Embryonic facial prominence (tissue), 1 donor: ENCODE results near the gene NAV2.
"Not testable (repeated sequence)": the region's sequence is repeated elsewhere in the genome, so short reads cannot be mapped to it uniquely, and the experiment has no call there.

Source experiments
- DNase-seq: peaks from one replicate; pipeline ENCODE4 v3.0.0-alpha.2; 2016; ENCODE audit errors: extremely low spot score

NAV2 gene

DNA sequence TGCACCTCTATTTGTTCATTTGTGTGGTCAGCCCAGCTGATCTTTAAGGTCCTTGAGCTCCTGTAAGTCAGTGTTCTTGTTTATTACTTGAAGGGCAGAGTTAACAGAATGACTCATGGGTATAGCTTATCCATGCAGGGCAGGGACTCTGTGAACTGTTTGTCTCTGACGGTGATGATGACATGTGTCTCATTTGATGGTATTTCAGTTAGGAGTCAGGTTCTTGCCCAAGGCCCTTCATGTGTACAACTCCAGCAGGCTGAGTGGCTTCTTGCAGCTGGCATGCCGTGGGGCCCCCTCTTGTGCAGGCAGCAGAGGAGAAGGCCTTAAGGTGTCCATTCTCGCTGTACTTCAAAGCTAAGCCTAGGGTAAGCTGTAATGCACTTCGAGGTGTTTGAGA, 282.5 kb downstream of the NAV2 start:
- no peak for DNase-seq

DNA sequence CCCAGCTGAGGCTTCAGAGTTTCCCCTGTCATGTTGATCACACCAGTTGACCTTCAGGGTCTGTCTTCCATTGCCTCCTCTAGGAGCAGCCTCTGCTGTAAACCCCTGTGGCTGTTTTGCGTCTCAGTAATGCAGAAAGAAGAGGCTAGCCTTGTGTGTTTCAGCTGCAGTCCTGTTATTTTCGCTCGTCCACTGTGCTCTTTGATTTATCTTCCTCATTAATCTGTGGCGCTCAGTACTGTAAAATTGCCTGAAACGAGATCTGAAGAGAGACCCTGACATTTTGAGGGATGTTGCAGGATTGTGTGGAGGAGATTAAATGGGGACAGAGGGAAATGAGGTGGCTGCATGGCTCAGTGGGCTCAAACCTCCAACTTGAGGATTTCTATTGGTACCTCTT, 283.9 kb downstream of the NAV2 start:
- DNase-seq, result no peak

DNA sequence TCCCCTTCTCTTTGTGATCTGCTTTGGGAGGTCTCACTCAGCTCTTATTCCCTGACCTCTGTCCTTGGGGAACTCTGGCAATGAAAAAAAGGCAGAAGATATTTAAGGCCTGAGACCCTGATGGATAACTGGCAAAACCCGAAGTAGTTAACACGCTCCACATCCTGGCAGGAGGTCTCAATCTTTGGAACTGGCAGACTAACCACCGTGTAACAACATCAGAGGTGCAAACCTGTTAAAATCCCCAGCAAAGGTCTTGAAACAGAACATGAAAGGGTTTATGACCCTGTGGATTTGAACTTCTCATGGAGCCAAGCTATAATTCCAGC, 287.3 kb downstream of the NAV2 start:
- no peak for DNase-seq

DNA sequence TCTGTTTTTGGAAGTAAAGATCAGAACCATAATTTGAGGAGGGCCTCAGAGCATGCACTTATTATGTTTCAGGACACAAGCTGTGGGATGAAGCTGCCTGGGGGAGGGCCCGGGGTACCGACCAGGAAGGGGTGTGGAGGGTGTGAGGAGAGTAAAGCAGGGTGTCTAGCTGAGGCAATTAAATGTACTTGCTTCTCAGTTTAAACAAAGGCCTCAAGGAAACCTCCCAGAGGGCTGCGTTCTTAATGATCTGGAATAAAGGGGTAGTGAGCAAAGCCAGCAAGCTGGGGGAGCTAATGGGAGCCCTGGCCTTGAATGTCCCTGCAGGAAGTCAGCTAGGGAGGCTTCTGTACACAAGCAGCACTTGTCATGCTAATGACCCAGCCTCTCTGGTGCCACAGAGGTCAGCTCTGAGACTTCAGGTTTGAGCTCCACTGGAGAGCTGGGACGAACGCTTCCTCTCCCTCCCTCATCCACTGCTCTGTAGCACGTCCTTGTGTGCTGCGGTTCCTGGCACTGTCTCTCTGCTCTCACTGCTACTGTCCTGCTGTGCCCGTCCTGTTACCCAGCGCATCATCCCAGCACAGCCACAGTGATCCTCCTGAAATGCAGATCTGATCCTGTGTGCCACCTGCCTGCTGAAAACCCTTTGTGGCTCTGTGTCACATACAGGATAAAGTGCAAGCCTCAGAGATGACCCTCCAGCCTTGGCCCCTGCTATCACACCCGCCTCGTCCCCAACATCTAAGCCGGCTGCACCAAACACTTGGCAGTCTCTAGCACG, 287.9 kb downstream of the NAV2 start:
- no peak for DNase-seq

GRCh38 chr11:20002312-20003216, 289.9 kb downstream of the NAV2 start:
- DNase-seq, result no peak

GRCh38 chr11:20003351-20003750, 290.7 kb downstream of the NAV2 start:
- DNase-seq, result no peak

DNA sequence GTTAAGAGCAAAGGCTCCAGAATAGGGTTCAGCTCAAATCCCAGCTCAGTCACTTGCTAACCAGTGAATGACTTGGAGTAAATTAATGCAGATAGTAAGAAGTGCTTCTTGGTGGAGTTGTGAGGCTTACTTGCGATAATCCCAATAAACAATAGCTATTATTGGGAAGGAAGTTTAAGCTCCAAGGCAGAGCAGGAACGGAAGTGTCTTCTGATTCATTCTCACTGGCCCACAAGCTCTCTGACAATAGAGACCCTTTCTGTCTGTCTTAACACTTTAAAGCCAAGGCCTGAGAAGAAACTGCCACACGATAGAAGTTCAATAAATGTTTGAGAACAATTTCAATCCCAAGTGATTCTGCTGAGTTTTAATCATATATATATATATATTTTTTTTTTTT, 292.2 kb downstream of the NAV2 start:
- DNase-seq, result no peak

DNA sequence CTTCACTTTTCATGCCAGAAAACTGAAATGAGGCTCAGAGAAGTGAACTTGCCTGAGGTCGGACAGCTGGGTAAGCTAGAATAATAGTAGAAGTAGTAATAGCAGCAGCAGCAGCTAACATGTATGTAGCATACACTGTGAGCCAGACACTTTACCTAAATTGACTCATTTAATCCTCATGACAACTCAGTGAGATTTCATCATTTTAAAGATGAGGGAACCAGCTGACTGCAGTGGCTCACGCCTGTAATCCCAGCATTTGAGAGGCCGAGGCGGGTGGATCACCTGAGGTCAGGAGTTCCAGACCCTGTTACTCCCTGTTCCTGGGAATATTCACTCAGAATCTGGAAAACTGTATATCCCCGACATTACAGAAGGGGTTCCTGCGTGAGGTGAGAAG, 293.1 kb downstream of the NAV2 start:
- DNase-seq, result no peak

- not testable (repeated sequence) for DNase-seq
Measured at GRCh38 chr11:20006618-20007017, 294.0 kb downstream of the NAV2 start.

DNA sequence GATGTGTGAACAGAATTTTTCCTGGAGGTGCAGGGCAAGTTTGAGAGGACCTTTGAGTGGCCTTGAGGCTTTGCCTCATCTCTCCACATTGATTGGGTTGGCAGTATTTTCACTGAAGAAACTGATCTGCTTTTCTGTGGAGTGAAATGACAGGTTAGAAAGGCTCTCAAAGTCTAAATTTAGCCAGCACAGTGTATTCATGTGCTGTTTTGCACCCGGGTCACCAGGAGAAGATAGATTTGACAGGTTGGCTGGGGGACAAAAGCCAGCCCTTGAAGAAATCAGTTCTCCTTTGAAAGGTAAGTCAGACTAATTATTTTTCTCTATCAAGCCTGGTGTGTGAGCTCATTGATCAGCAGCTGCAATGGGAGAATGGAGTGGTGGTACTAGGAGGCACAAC, 294.7 kb downstream of the NAV2 start:
- no peak for DNase-seq

DNA sequence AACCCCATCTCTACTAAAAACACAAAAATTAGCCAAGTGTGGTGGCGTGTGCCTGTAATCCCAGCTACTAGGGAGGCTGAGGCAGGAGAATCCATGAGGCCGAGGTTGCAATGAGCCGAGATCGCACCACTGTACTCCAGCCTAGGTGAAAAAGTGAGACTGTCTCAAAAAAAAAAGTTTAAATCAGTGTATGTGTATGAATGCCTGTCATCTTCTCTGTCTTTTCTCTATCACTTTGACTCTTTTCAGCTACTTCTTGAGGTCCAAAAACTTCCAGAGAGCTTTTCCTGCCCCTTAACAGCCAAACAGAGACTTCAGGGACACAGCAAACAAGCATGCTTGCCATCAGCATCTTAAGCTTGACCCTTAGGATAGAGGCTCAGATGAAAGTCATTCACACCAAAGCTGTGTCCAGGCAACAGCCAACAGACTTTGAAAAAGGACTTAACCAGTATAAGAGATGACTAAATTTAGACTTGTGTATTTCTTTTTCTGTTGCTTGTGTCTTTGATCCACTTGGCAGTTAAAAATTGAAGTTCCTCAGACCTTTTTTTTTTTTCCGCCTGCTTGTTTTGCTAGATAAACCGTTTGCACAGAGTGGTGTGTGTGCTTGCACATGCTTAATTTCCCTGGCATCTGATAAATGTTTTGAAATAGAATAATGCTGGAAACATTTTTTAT, 295.7 kb downstream of the NAV2 start:
- DNase-seq, result no peak

- no peak for DNase-seq
Measured at GRCh38 chr11:20008871-20009644, 296.4 kb downstream of the NAV2 start.

DNA sequence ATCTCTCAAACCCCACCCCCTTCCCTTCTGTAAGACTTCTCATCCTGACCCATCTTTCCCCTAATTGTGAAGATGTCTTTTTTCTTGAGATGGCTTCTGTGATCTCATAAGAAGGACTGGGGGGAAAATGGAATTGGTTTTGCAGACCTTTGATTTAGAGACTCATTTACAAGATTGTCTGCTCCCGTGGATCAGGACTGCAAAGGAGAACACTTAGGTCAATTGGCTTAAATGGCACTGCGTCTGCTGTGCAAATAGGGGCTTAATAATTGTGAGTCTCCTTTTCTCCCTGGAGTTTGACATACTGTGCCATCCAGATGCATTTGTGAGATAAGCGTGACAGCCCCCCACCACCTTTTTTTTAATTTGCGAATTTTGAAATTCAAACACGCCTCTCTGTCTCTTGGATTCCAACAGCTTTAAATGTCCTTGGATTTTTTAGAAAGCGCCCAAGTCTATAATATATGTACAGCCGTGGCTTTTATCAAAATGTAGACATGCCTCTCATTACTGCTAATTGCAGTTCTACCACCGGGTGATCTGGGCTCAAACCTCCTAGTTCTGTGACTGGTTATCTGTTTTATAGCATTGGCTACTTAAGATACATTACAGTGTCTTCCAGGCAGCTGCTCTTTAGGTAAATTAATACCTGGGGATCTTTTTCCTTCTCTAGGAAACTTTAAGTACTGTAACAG, 297.7 kb downstream of the NAV2 start:
- no peak for DNase-seq

DNA sequence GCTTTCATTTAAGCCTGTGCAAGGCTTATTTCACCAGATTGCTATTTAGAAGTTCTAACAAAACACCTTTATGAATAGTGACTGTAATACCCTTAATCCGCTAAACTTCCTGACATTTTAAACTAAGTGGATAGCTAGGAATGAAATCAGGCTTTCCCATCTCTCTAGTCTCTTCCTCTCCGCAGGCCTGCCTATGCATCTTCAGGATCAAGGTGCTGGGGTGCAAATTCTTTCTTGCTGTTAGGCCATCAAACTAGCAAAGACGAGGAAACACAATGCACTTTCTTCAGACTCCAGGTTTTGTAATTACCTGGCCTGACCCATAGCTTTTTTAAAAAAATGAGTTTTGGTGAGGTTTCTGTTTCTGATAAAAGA, 298.2 kb downstream of the NAV2 start:
- DNase-seq, result no peak

GRCh38 chr11:20011307-20011951, 298.8 kb downstream of the NAV2 start:
- no peak for DNase-seq

DNA sequence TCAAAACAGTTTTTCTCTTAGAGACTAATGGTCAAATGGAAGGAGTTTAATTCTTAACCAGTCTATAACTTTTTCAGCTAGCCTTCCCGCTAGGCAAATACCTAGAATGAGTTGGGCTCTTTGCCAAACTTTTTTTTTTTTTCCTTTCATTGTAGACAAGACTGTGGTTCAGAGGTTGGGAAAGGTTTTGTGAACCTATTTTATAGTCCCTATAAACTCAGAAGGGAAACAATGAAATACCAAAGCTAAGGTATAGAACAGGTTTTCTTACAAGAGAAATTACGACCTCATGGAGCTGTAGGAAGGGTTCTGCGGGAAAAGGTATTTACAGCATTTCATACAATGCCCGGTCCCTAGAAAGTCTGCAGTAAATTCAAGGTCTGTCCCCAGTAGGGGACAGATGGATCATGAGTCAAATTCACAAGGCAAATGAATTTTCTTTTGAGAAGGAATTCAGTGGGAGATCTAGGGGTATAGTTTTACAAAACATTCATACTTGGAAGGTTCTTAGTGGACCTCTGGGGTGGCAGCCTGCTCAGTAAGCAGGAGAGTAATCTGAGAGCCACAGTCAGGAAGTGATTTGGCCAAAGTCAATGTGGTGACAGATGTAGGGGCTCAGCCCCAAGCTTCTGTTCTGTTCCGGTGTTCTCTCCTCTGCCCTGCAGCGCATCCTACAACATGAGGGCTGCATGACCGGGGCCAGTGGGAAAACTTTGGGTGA, 300.9 kb downstream of the NAV2 start:
- DNase-seq, result no peak

DNA sequence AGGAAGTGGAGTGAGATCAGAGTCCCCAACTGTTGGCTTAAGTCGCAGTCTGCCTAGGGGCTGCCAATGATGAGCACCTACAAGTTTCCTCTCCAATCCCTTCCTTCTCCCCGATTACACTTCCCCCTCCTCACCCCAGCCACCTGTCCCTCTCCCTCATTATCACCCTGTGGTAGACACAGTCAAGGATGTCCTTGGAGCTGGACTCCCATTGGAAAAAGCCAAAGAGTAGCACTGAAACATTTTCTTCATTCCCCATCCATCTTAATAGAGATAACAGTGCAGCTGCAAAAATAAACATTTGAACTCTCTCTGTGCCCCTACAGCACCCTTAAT, 301.4 kb downstream of the NAV2 start:
- no peak for DNase-seq

GRCh38 chr11:20015101-20015500, 302.5 kb downstream of the NAV2 start:
- DNase-seq, result no peak

GRCh38 chr11:20015529-20016427, 303.1 kb downstream of the NAV2 start:
- DNase-seq, result no peak
